Measurements from ENCODE around the gene CGB5. TPM values are rescaled to one million over a fixed set of nuclear protein-coding genes. Genes with fewer than 3 reads are reported as not detected.
"Not testable (repeated sequence)": the region's sequence is repeated elsewhere in the genome, so short reads cannot be mapped to it uniquely, and the experiment has no call there.

CGB5 gene
- total RNA-seq, 1 donor = not detected

DNA sequence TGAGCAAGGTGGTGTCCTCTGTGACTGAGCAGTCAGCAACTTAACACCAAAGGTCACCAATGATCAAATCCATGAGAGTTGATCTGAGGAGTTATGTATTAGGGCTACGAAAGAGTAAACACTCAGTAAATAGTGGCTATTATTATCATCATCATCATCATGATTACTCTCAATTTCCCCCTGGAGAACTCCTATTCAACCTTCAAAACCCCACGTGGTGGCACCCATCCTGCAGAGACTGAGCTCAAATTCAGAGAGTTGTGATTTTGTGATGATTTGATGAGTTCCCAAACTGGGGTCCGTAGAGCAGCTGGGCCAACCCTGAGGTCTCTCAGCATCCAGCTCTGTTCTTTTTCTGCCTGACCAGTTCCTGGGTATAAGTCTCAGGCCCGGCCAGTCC, 6.2 kb downstream of the CGB5 start:
- H2AFZ ChIP-seq (ENCODE audit: low read length); H3K27ac ChIP-seq (ENCODE audit: low read depth, low read length); H4K20me1 ChIP-seq (ENCODE audit: insufficient read depth, low read length); H3K9me3 ChIP-seq (ENCODE audit: low read depth, low read length); H3K4me1 ChIP-seq (ENCODE audit: insufficient read depth, low read length); H3K27me3 ChIP-seq (ENCODE audit: insufficient read depth, low read length); H3K36me3 ChIP-seq (ENCODE audit: insufficient read depth, low read length); H3K4me3 ChIP-seq (ENCODE audit: insufficient read depth, low read length); H3K79me2 ChIP-seq (ENCODE audit: insufficient read depth, low read length); H3K4me2 ChIP-seq (ENCODE audit: insufficient read depth, low read length): not testable (repeated sequence)
- peak; percentile 9 for DNase-seq (ENCODE audit: insufficient read length, low spot score, missing footprints)

DNA sequence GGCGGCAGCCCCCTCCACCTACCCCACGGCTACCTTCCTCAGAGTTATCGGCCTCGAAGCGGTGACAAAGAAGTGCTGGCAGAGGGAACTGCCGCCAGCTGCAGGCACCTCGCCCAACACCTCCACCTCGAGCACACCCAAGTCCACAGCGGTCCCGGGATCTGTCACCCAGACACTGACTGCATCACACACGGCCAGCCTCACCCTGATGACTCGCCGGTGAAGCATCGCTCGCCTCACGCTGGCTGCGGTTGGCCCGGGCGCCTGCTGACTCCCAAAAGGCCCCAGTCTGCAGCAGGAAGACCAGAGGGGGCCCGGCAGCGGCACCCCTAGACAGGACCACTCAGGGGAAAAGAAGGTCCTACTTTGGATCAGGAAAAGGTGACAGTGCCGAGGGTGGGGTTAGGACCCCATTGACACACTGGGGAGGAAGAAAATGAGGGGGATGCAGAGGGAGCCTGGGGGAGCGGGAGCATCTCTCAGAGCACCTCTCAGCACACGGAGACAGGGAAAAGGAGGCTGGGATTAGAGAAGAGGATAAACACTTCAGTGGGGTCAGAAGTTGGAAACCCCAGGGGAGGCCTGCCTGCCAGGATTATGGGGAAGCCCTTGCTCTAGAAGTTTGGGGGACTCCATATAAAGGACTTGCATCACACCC, 6.9 kb downstream of the CGB5 start:
- H3K79me2 ChIP-seq (ENCODE audit: insufficient read depth, low read length); H3K4me1 ChIP-seq (ENCODE audit: insufficient read depth, low read length); H2AFZ ChIP-seq (ENCODE audit: low read length); H3K9me3 ChIP-seq (ENCODE audit: low read depth, low read length); H3K27me3 ChIP-seq (ENCODE audit: insufficient read depth, low read length); H3K27ac ChIP-seq (ENCODE audit: low read depth, low read length); H4K20me1 ChIP-seq (ENCODE audit: insufficient read depth, low read length); H3K36me3 ChIP-seq (ENCODE audit: insufficient read depth, low read length); H3K4me3 ChIP-seq (ENCODE audit: insufficient read depth, low read length): not testable (repeated sequence)
- H3K4me2 ChIP-seq (ENCODE audit: insufficient read depth, low read length) = peak overlapping the region; percentile 33
- peak; percentile 96 for DNase-seq (ENCODE audit: insufficient read length, low spot score, missing footprints)

- H3K27ac ChIP-seq (ENCODE audit: low read depth, low read length) = no peak overlapping the region
- DNase-seq (ENCODE audit: insufficient read length, low spot score, missing footprints) = peak; percentile 97
Measured at GRCh38 chr19:49056101-49056901, 12.7 kb downstream of the CGB5 start.

DNA sequence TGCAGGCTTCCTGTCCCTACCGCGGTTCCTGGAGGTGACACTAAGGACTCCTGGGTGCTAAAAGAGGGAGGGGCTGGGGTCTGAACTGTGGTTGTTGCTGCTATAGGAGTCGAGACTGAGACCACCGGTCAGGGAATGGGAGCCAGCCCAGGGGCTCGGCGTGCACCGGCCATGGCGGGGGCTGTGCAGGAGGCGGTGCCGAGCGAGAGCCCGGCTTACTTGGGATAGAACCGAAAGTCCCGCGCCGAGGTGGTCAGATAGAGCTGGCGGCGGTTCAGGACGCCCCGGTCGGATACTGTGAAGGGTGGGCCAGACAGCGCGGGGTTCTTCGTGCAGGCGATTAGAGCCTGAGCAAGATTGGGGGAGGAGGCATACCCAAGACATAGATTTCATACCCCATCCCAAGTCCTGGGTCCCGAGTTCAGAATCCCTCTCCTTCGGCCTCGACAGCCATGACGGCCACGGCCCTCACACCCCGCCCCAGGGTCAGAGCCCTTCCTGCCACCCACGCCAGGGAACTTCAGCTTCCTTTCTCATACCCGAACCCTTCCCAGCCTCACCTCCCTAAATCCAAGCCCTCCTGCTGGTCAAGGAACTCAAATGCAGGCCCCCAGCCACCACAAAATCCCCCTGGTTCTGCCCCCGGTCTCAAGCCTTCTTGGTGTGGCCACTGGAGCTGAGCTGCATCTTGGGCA, 13.4 kb downstream of the CGB5 start:
- H3K9me3 ChIP-seq (ENCODE audit: low read depth, low read length); H3K27me3 ChIP-seq (ENCODE audit: insufficient read depth, low read length); H3K36me3 ChIP-seq (ENCODE audit: insufficient read depth, low read length); H4K20me1 ChIP-seq (ENCODE audit: insufficient read depth, low read length); H3K27ac ChIP-seq (ENCODE audit: low read depth, low read length): not testable (repeated sequence)
- DNase-seq (ENCODE audit: insufficient read length, low spot score, missing footprints) = peak; percentile 53
- peak overlapping the region; percentile 86 for H3K4me2 ChIP-seq (ENCODE audit: insufficient read depth, low read length)
- H3K4me3 ChIP-seq (ENCODE audit: insufficient read depth, low read length) = peak overlapping the region; percentile 81
- H2AFZ ChIP-seq (ENCODE audit: low read length) = peak overlapping the region; percentile 81
- peaks cover 10% of the 10 kb centered on the region for H3K4me1 ChIP-seq (ENCODE audit: insufficient read depth, low read length)
- H3K79me2 ChIP-seq (ENCODE audit: insufficient read depth, low read length) = peaks cover 14% of the 10 kb centered on the region

More at GRCh38 chr19:49056101-49056901, 12.7 kb downstream of the CGB5 start:
- H3K27me3 ChIP-seq (ENCODE audit: insufficient read depth, low read length) = no peaks in the 10 kb centered on the region
- H3K36me3 ChIP-seq (ENCODE audit: insufficient read depth, low read length) = no peaks in the 10 kb centered on the region
- peaks cover 14% of the 10 kb centered on the region for H3K79me2 ChIP-seq (ENCODE audit: insufficient read depth, low read length)
- no peaks in the 10 kb centered on the region for H3K9me3 ChIP-seq (ENCODE audit: low read depth, low read length)
- peak overlapping the region; percentile 86 for H3K4me2 ChIP-seq (ENCODE audit: insufficient read depth, low read length)
- H3K4me1 ChIP-seq (ENCODE audit: insufficient read depth, low read length) = peaks cover 10% of the 10 kb centered on the region
- peaks cover 3% of the 10 kb centered on the region for H4K20me1 ChIP-seq (ENCODE audit: insufficient read depth, low read length)
- H3K4me3 ChIP-seq (ENCODE audit: insufficient read depth, low read length) = peak overlapping the region; percentile 81
- TF ChIP-seq, protein P1, sequence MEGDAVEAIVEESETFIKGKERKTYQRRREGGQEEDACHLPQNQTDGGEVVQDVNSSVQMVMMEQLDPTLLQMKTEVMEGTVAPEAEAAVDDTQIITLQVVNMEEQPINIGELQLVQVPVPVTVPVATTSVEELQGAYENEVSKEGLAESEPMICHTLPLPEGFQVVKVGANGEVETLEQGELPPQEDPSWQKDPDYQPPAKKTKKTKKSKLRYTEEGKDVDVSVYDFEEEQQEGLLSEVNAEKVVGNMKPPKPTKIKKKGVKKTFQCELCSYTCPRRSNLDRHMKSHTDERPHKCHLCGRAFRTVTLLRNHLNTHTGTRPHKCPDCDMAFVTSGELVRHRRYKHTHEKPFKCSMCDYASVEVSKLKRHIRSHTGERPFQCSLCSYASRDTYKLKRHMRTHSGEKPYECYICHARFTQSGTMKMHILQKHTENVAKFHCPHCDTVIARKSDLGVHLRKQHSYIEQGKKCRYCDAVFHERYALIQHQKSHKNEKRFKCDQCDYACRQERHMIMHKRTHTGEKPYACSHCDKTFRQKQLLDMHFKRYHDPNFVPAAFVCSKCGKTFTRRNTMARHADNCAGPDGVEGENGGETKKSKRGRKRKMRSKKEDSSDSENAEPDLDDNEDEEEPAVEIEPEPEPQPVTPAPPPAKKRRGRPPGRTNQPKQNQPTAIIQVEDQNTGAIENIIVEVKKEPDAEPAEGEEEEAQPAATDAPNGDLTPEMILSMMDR (IDR thresholded peaks at IDR 0.05; ENCODE audit: extremely low read depth, low read depth, low read length) = no peak
- H2AFZ ChIP-seq (ENCODE audit: low read length) = peak overlapping the region; percentile 81

DNA sequence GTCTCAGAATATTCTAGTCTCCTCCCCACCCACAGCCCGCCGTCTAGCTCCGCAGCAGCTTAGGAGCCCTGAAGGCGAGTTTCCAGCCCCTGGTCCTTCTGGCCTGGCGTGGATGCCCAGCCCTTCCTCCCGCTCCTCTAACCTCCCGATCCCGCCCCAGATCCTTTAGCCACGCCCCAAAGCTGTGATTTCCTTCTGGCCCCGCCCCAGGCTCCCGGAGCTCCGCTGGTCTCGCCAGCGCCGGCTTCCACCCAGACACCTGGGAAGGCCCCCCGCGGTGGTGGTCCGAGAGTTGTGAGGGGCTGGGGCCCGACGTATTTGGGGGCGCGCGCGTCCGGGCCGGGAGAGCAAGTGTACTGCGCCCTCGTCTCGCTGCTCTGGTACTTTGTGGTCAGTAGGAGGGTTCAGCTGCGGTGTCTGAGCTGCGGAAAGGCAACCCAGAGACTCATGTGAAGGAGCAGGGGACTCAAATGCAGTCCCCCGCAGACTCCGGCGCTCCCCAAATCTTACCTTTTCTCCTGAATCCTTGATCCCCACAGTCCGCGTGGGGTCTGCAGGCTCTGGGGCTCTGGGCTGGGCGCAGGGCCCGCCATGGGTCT, 14.1 kb downstream of the CGB5 start, which contains the start of gene CGB7:
CGB7 (minus strand) TSS at position 114 of the 599 bp plus-strand sequence. CDS start 2,374 bp downstream, outside the sequence.
- H3K4me3 ChIP-seq (ENCODE audit: insufficient read depth, low read length) = peak within 1 kb of the TSS; percentile 81
- no peaks in the 10 kb centered on the region for H3K27me3 ChIP-seq (ENCODE audit: insufficient read depth, low read length)
- peaks cover 14% of the 10 kb centered on the region for H3K79me2 ChIP-seq (ENCODE audit: insufficient read depth, low read length)
- peak within 1 kb of the TSS; percentile 81 for H2AFZ ChIP-seq (ENCODE audit: low read length)
- peaks cover 3% of the 10 kb centered on the region for H4K20me1 ChIP-seq (ENCODE audit: insufficient read depth, low read length)
- peaks cover 10% of the 10 kb centered on the region for H3K4me1 ChIP-seq (ENCODE audit: insufficient read depth, low read length)
- H3K9me3 ChIP-seq (ENCODE audit: low read depth, low read length) = no peaks in the 10 kb centered on the region
- peak within 1 kb of the TSS; percentile 86 for H3K4me2 ChIP-seq (ENCODE audit: insufficient read depth, low read length)
- no peaks in the 10 kb centered on the region for H3K36me3 ChIP-seq (ENCODE audit: insufficient read depth, low read length)
- peak; percentile 98 for DNase-seq (ENCODE audit: insufficient read length, low spot score, missing footprints)
- TF ChIP-seq, protein P1 (IDR thresholded peaks at IDR 0.05; ENCODE audit: extremely low read depth, low read depth, low read length) = no peak
- no peak within 1 kb of the TSS for H3K27ac ChIP-seq (ENCODE audit: low read depth, low read length)
